Measurements from ENCODE around the gene MYL6B. TPM values are rescaled to one million over a fixed set of nuclear protein-coding genes. Genes with fewer than 3 reads are reported as not detected.

Gene MYL6B
- total RNA-seq, 1 experiment from 2014 or later = 44.8 TPM

DNA sequence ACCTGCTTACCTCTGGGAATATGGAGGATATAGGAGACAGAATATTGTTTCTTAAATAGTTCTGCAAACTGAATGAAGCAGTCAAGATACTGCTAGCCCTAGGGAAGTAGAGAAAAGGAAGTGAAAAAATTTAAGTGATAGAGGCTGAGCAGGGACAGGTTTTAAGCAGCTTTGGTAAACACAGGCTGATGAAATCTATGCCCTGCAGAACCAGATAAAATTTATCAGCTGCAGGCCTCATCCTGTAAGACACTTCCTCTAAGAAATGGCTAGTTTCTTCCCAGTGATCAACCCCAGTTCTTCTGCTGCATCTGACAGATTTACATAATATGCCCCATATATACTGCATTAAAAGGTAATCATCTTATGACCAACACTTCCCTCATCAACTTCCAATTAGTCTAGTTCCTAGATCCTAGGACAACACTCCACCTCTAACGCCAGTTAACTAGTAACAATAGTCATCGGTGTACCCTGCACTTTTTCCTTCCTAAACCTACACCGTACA lies 25.6 kb upstream of the MYL6B start:
- H3K27me3 ChIP-seq (replicated peaks; ENCODE audit: control insufficient read depth, insufficient read depth, low read length) = no peaks in the 10 kb centered on the region
- TF ChIP-seq, protein P1, sequence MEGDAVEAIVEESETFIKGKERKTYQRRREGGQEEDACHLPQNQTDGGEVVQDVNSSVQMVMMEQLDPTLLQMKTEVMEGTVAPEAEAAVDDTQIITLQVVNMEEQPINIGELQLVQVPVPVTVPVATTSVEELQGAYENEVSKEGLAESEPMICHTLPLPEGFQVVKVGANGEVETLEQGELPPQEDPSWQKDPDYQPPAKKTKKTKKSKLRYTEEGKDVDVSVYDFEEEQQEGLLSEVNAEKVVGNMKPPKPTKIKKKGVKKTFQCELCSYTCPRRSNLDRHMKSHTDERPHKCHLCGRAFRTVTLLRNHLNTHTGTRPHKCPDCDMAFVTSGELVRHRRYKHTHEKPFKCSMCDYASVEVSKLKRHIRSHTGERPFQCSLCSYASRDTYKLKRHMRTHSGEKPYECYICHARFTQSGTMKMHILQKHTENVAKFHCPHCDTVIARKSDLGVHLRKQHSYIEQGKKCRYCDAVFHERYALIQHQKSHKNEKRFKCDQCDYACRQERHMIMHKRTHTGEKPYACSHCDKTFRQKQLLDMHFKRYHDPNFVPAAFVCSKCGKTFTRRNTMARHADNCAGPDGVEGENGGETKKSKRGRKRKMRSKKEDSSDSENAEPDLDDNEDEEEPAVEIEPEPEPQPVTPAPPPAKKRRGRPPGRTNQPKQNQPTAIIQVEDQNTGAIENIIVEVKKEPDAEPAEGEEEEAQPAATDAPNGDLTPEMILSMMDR (IDR thresholded peaks at IDR 0.05; ENCODE audit: insufficient read depth in 1 of 2, low read depth in 1 of 2, low read length in 1 of 2, severe bottlenecking in 1 of 2, unreplicated experiment in 1 of 2) = no peak
- H3K4me1 ChIP-seq = peaks cover 29% of the 10 kb centered on the region
- no TSS peak for BruUV-seq (replicated peaks)
- no peak for DNase-seq
- ChIA-PET CTCF (interaction anchor here (0.6 to 2.8 kb wide), 5 partner anchors 8 to 510 kb away, joined by 3 to 66 read pairs (median 16); partner anchors contain the start of genes MYL6B, SMARCC2 and ZC3H10), POLR2A (interaction anchor here (0.5 to 1.9 kb wide), 5 partner anchors 9 to 63 kb away, joined by 3 to 19 read pairs (median 4); partner anchors contain the start of genes MYL6, SMARCC2 and ZC3H10)
- no peaks in the 10 kb centered on the region for H3K9me3 ChIP-seq
- Mint-ChIP-seq H3K9me3 (ENCODE audit: unreplicated experiment) (no peaks in the 10 kb centered on the region), H3K36me3 (ENCODE audit: insufficient read depth, unreplicated experiment) (peaks cover 50% of the 10 kb centered on the region), H3K4me3 (ENCODE audit: unreplicated experiment) (peak overlapping the region; percentile 89), H3K27ac (ENCODE audit: unreplicated experiment) (peak overlapping the region; percentile 91), H3K27me3 (ENCODE audit: insufficient read depth, unreplicated experiment) (no peaks in the 10 kb centered on the region), H3K4me1 (ENCODE audit: low read depth, unreplicated experiment) (peaks cover 35% of the 10 kb centered on the region)
- H3K36me3 ChIP-seq (ENCODE audit: control insufficient read depth, insufficient read depth, low read length) = peaks cover 4% of the 10 kb centered on the region
- intact Hi-C loops (cut with micrococcal nuclease; ENCODE audit: unreplicated experiment) = loop anchor here (1.0 to 2.0 kb wide), 4 partner anchors 62 to 140 kb away; partner anchors contain the start of genes ANKRD52, COQ10A, NABP2 and SMARCC2
- 0 out of 2 replicates have a peak overlapping the region, but pooled peaks have one; percentile 40 for H3K4me3 ChIP-seq (ENCODE audit: low read depth, low read length)

DNA sequence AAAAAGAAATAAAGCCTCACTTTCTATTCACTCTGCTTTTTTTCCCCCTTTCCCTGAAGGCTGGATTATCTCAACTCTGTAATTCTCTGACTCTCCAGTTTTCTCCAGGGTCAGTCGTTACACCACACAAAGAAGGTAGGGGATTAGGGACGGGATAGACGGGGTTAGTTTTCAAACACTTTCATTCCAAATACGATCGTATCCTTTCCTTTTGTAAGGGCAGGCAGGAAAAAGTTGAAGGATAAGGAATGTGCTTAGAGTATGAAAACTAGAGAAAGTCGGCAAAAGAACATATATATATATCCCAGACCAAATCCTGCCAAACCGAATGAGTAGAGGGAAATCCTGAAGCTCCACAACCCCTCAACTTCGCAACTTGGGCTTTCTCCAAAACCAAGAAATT lies 24.9 kb upstream of the MYL6B start:
- Histone ChIP-seq H3K36me3 (ENCODE audit: control insufficient read depth, insufficient read depth, low read length) (peaks cover 4% of the 10 kb centered on the region), H3K4me3 (ENCODE audit: low read depth, low read length) (peak overlapping the region; percentile 40), H3K27me3 (replicated peaks; ENCODE audit: control insufficient read depth, insufficient read depth, low read length) (no peaks in the 10 kb centered on the region), H3K9me3 (no peaks in the 10 kb centered on the region), H3K4me1 (peaks cover 29% of the 10 kb centered on the region)
- BruUV-seq (replicated peaks) = TSS peak; percentile 98
- ChIA-PET CTCF (interaction anchor here (0.5 to 2.8 kb wide), 20 partner anchors 8 to 509 kb away, joined by 3 to 66 read pairs (median 4); partner anchors contain the start of genes MYL6, MYL6B, PA2G4 and RAB5B), POLR2A (interaction anchor here (0.6 to 2.0 kb wide), 15 partner anchors 9 to 152 kb away, joined by 3 to 27 read pairs (median 8); partner anchors contain the start of genes ANKRD52, MYL6, MYL6B and PA2G4)
- H3K4me3 Mint-ChIP-seq (ENCODE audit: unreplicated experiment) = peak overlapping the region; percentile 89
- peaks cover 55% of the 10 kb centered on the region for H3K36me3 Mint-ChIP-seq (ENCODE audit: insufficient read depth, unreplicated experiment)
- intact Hi-C loops (cut with micrococcal nuclease; ENCODE audit: unreplicated experiment) = loop anchor here (2.0 kb wide), 3 partner anchors 61 to 139 kb away; partner anchors contain the start of genes ANKRD52, COQ10A and SMARCC2
- TF ChIP-seq, protein P1 (IDR thresholded peaks at IDR 0.05; ENCODE audit: insufficient read depth in 1 of 2, low read depth in 1 of 2, low read length in 1 of 2, severe bottlenecking in 1 of 2, unreplicated experiment in 1 of 2) = no peak
- DNase-seq = no peak
- no peaks in the 10 kb centered on the region for H3K27me3 Mint-ChIP-seq (ENCODE audit: insufficient read depth, unreplicated experiment)
- H3K4me1 Mint-ChIP-seq (ENCODE audit: low read depth, unreplicated experiment) = peaks cover 35% of the 10 kb centered on the region
- H3K27ac Mint-ChIP-seq (ENCODE audit: unreplicated experiment) = peak overlapping the region; percentile 91
- H3K9me3 Mint-ChIP-seq (ENCODE audit: unreplicated experiment) = no peaks in the 10 kb centered on the region

DNA sequence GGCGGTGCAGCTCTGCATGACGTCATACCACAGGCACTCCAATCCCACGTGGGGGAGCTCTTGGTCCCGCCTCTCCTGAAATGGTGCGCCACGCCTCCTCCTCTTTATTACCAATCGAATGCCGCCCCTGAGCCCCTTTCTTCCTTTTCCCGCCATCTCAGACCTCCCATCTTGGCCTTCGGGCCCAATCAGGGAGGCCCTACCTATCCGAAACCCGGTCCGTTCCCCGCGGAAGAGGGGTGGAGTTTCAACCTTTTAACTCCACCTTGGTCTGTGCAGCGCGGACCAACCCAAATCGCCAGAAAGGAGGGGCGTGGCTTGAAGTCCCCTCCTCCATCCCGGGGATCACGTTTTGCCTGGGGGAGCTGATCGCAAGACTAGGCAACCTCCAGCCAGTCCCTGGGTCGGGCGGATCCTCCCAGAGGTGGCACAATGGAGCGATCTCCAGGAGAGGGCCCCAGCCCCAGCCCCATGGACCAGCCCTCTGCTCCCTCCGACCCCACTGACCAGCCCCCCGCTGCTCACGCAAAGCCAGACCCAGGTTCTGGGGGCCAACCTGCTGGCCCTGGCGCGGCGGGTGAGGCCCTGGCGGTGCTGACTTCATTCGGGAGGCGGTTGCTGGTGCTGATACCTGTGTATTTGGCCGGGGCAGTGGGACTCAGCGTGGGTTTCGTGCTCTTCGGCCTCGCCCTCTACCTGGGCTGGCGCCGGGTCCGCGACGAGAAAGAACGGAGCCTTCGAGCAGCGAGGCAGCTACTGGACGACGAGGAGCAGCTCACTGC lies 24.3 kb upstream of the MYL6B start, which contains the start of gene ESYT1:
ESYT1 (plus strand) TSS at position 380 of the 782 bp plus-strand sequence; CDS start at position 433, 53 bp downstream.
- Histone ChIP-seq H3K27me3 (replicated peaks; ENCODE audit: control insufficient read depth, insufficient read depth, low read length) (no peaks in the 10 kb centered on the region), H3K9me3 (no peaks in the 10 kb centered on the region), H3K4me3 (ENCODE audit: low read depth, low read length) (peak within 1 kb of the TSS; percentile 75), H3K36me3 (ENCODE audit: control insufficient read depth, insufficient read depth, low read length) (peaks cover 6% of the 10 kb centered on the region), H3K4me1 (peaks cover 29% of the 10 kb centered on the region)
- BruUV-seq (replicated peaks) = TSS peak; percentile 57
- H3K36me3 Mint-ChIP-seq (ENCODE audit: insufficient read depth, unreplicated experiment) = peaks cover 57% of the 10 kb centered on the region
- intact Hi-C loops (cut with micrococcal nuclease; ENCODE audit: unreplicated experiment) = loop anchor here (1.0 to 2.0 kb wide), 6 partner anchors 9 to 139 kb away; partner anchors contain the start of genes ANKRD52, COQ10A, MYL6B and SMARCC2
- H3K4me1 Mint-ChIP-seq (ENCODE audit: low read depth, unreplicated experiment) = peaks cover 35% of the 10 kb centered on the region
- H3K4me3 Mint-ChIP-seq (ENCODE audit: unreplicated experiment) = peak within 1 kb of the TSS; percentile 89
- no peaks in the 10 kb centered on the region for H3K27me3 Mint-ChIP-seq (ENCODE audit: insufficient read depth, unreplicated experiment)
- peak within 1 kb of the TSS; percentile 91 for H3K27ac Mint-ChIP-seq (ENCODE audit: unreplicated experiment)
- ChIA-PET CTCF (interaction anchor here (0.5 to 2.8 kb wide), 23 partner anchors 8 to 509 kb away, joined by 3 to 66 read pairs (median 4); partner anchors contain the start of genes MYL6, MYL6B, PA2G4 and RAB5B), POLR2A (interaction anchor here (0.5 to 2.0 kb wide), 17 partner anchors 10 to 151 kb away, joined by 3 to 27 read pairs (median 7); partner anchors contain the start of genes ANKRD52, MYL6, MYL6B and PA2G4)
- H3K9me3 Mint-ChIP-seq (ENCODE audit: unreplicated experiment) = no peaks in the 10 kb centered on the region
- peak; percentile 99 for DNase-seq
- TF ChIP-seq, protein P1 (IDR thresholded peaks at IDR 0.05; ENCODE audit: insufficient read depth in 1 of 2, low read depth in 1 of 2, low read length in 1 of 2, severe bottlenecking in 1 of 2, unreplicated experiment in 1 of 2) = no peak

Measured in Caco-2 (cell line).